Measurements from ENCODE around the gene SRCAP.

SRCAP gene

GRCh38 chr16:30760577-30761426 is 61.8 kb downstream of the SRCAP start:
- no peak for DNase-seq

- peak; percentile 53 for DNase-seq
Measured at GRCh38 chr16:30761427-30761927, 62.5 kb downstream of the SRCAP start.

- peak; percentile 99 for DNase-seq
Measured at GRCh38 chr16:30761928-30762902, 63.2 kb downstream of the SRCAP start, which contains the start of the genes CFAP119 and RNF40. Gene CFAP119, minus strand, starts transcription at chr16:30762062. Its CDS starts 314 bp downstream, at chr16:30761748. Gene RNF40, plus strand, starts transcription at chr16:30762322. Its CDS starts 224 bp downstream, at chr16:30762546.

GRCh38 chr16:30762991-30763725 is 64.2 kb downstream of the SRCAP start:
- DNase-seq = no peak

- no peak for DNase-seq
Measured at GRCh38 chr16:30764086-30764485, 65.1 kb downstream of the SRCAP start.

- no peak for DNase-seq
Measured at GRCh38 chr16:30764816-30765465, 66.0 kb downstream of the SRCAP start.

- DNase-seq = no peak
Measured at GRCh38 chr16:30766206-30766932, 67.4 kb downstream of the SRCAP start.

GRCh38 chr16:30766933-30767284 is 67.9 kb downstream of the SRCAP start:
- DNase-seq = no peak

GRCh38 chr16:30767767-30768465 is 68.9 kb downstream of the SRCAP start:
- no peak for DNase-seq

- DNase-seq = no peak
Measured at GRCh38 chr16:30768583-30769181, 69.7 kb downstream of the SRCAP start.

- no peak for DNase-seq
Measured at GRCh38 chr16:30769379-30770089, 70.6 kb downstream of the SRCAP start.

- DNase-seq = no peak
Measured at GRCh38 chr16:30771726-30772125, 72.8 kb downstream of the SRCAP start.

- no peak for DNase-seq
Measured at GRCh38 chr16:30773826-30774225, 74.9 kb downstream of the SRCAP start.

- DNase-seq = no peak
Measured at GRCh38 chr16:30774367-30775130, 75.6 kb downstream of the SRCAP start.

GRCh38 chr16:30775131-30775391 is 76.1 kb downstream of the SRCAP start:
- DNase-seq = no peak

- DNase-seq = peak; percentile 83
Measured at GRCh38 chr16:30775392-30776188, 76.6 kb downstream of the SRCAP start.

- no peak for DNase-seq
Measured at GRCh38 chr16:30777591-30778297, 78.8 kb downstream of the SRCAP start.
